WTC11 (cell line): ENCODE measurements around the gene TKT. TPM values are rescaled to one million over a fixed set of nuclear protein-coding genes. Genes with fewer than 3 reads are reported as not detected.

ENCODE experiments used
- ATAC-seq: fragments of 200-7000 bp; cut with Tn5 transposase; 2 replicates; pipeline ENCODE4 v1.10.0; 2021; ENCODE audit warnings: mild to moderate bottlenecking, moderate library complexity
- CTCF ChIA-PET: fragments of 300-600 bp; sonication (Branson Sonifier 250); formaldehyde crosslinking; loops from one replicate; lab custom pipeline; 2021; ENCODE audit warnings: antibody characterized with exemption; lab: Charles Lee
- POLR2A ChIA-PET: fragments of 350-600 bp; sonication (Branson Sonifier 250); formaldehyde crosslinking; loops from one replicate; lab custom pipeline; 2021; ENCODE audit warnings: antibody characterized with exemption; lab: Charles Lee
- DNase-seq: peaks from one replicate; pipeline ENCODE4 v3.0.0; 2021; ENCODE audit warnings: low spot score
- H3K27ac Mint-ChIP-seq: 2 replicates; pipeline ENCODE4 v1.8.0; 2021; ENCODE audit warnings: mixed read lengths
- H3K27me3 Mint-ChIP-seq: 2 replicates; pipeline ENCODE4 v1.8.0; 2021; ENCODE audit warnings: low read depth, mild to moderate bottlenecking, moderate library complexity, mixed read lengths
- H3K36me3 Mint-ChIP-seq: 2 replicates; pipeline ENCODE4 v1.8.0; 2021; ENCODE audit warnings: mixed read lengths
- H3K4me1 Mint-ChIP-seq: 2 replicates; pipeline ENCODE4 v1.8.0; 2022; ENCODE audit warnings: mixed read lengths
- H3K4me3 Mint-ChIP-seq: 2 replicates; pipeline ENCODE4 v1.8.0; 2021; ENCODE audit warnings: mild to moderate bottlenecking, moderate library complexity, mixed read lengths
- H3K9me3 Mint-ChIP-seq: 2 replicates; pipeline ENCODE4 v1.8.0; 2021; ENCODE audit warnings: mixed read lengths
- AR ChIP-seq: fragments of 250-450 bp; sonication (Bioruptor Pico); IDR thresholded peaks from 2 replicates; pipeline ENCODE4 v1.9.0; 2021; ENCODE audit warnings: mild to moderate bottlenecking
- HMGXB4 ChIP-seq: sonication (generic); formaldehyde crosslinking; IDR thresholded peaks from 2 replicates; pipeline ENCODE4 v1.8.1; 2023; ENCODE audit warnings: mild to moderate bottlenecking, moderate library complexity, missing genetic modification reagents
- IRF2 ChIP-seq: sonication (generic); formaldehyde crosslinking; IDR thresholded peaks from 2 replicates; pipeline ENCODE4 v1.8.0; 2022; ENCODE audit warnings: low read depth, missing genetic modification reagents, borderline replicate concordance
- JAZF1 ChIP-seq: fragments of 250-450 bp; sonication (Bioruptor Pico); IDR thresholded peaks from 2 replicates; pipeline ENCODE4 v1.9.0; 2021; ENCODE audit warnings: moderate library complexity, mild to moderate bottlenecking, inconsistent platforms
- NFE2L1 ChIP-seq: sonication (generic); formaldehyde crosslinking; IDR thresholded peaks from 2 replicates; pipeline ENCODE4 v1.8.1; 2023; ENCODE audit warnings: missing genetic modification reagents
- NFYB ChIP-seq: sonication (generic); formaldehyde crosslinking; conservative IDR thresholded peaks from 2 replicates; pipeline ENCODE4 v1.8.0; 2022; ENCODE audit warnings: low read depth, missing genetic modification reagents
- RELA ChIP-seq: sonication (generic); formaldehyde crosslinking; IDR thresholded peaks from 2 replicates; pipeline ENCODE4 v1.8.1; 2022; ENCODE audit warnings: missing genetic modification reagents, mild to moderate bottlenecking, borderline replicate concordance
- RORB ChIP-seq: fragments of 250-450 bp; sonication (Bioruptor Pico); IDR thresholded peaks from 2 replicates; pipeline ENCODE4 v1.9.0; 2021; ENCODE audit warnings: mild to moderate bottlenecking
- SMAD3 ChIP-seq: sonication (generic); formaldehyde crosslinking; IDR thresholded peaks from 2 replicates; pipeline ENCODE4 v1.8.0; 2022; ENCODE audit warnings: missing genetic modification reagents, mild to moderate bottlenecking, borderline replicate concordance
- SOX15 ChIP-seq: fragments of 250-450 bp; sonication (Bioruptor Pico); IDR thresholded peaks from 2 replicates; pipeline ENCODE4 v1.9.0; 2021; ENCODE audit warnings: mild to moderate bottlenecking
- SP1 ChIP-seq: sonication (generic); formaldehyde crosslinking; conservative IDR thresholded peaks from 2 replicates; pipeline ENCODE4 v1.8.1; 2022; ENCODE audit warnings: missing genetic modification reagents
- TCF7 ChIP-seq: sonication (generic); formaldehyde crosslinking; IDR thresholded peaks from 2 replicates; pipeline ENCODE4 v1.8.0; 2022; ENCODE audit warnings: mild to moderate bottlenecking, low read depth, missing genetic modification reagents, moderate library complexity
- ZNF219 ChIP-seq: sonication (generic); formaldehyde crosslinking; IDR thresholded peaks from 2 replicates; pipeline ENCODE4 v1.8.0; 2023; ENCODE audit warnings: missing genetic modification reagents, mild to moderate bottlenecking, borderline replicate concordance
- ZNF416 ChIP-seq: fragments of 250-450 bp; sonication (Bioruptor Pico); IDR thresholded peaks from 2 replicates; pipeline ENCODE4 v1.9.0; 2021; ENCODE audit warnings: mild to moderate bottlenecking, inconsistent platforms
- ZNF423 ChIP-seq: fragments of 250-450 bp; sonication (Bioruptor Pico); IDR thresholded peaks from 2 replicates; pipeline ENCODE4 v2.1.2; 2022; ENCODE audit warnings: mild to moderate bottlenecking, moderate library complexity
- ZNF671 ChIP-seq: fragments of 250-450 bp; sonication (Bioruptor Pico); IDR thresholded peaks from 2 replicates; pipeline ENCODE4 v1.8.0; 2021; ENCODE audit warnings: mild to moderate bottlenecking
- total RNA-seq: library from RNA; stranded (reverse); gene quantifications from 3 replicates; pipeline ENCODE4 v1.2.3, GENCODE V29; 2021
- TF ChIP-seq, protein P1 (sequence below): fragments of 250-450 bp; sonication (Bioruptor Pico); conservative IDR thresholded peaks from 2 replicates; pipeline ENCODE4 v1.9.0; 2021; ENCODE audit warnings: mild to moderate bottlenecking
- TF ChIP-seq, protein P2 (sequence below): sonication (generic); formaldehyde crosslinking; IDR thresholded peaks from 2 replicates; pipeline ENCODE4 v1.8.0; 2022; ENCODE audit warnings: mild to moderate bottlenecking, missing genetic modification reagents
- TF ChIP-seq, protein P3 (sequence below): sonication (generic); formaldehyde crosslinking; IDR thresholded peaks from 2 replicates; pipeline ENCODE4 v1.8.1; 2023; ENCODE audit warnings: mild to moderate bottlenecking, missing genetic modification reagents, borderline replicate concordance

The TKT gene
- total RNA-seq, 1 experiment from 2014 or later = 1,040 TPM

- TF ChIP-seq, protein P1, sequence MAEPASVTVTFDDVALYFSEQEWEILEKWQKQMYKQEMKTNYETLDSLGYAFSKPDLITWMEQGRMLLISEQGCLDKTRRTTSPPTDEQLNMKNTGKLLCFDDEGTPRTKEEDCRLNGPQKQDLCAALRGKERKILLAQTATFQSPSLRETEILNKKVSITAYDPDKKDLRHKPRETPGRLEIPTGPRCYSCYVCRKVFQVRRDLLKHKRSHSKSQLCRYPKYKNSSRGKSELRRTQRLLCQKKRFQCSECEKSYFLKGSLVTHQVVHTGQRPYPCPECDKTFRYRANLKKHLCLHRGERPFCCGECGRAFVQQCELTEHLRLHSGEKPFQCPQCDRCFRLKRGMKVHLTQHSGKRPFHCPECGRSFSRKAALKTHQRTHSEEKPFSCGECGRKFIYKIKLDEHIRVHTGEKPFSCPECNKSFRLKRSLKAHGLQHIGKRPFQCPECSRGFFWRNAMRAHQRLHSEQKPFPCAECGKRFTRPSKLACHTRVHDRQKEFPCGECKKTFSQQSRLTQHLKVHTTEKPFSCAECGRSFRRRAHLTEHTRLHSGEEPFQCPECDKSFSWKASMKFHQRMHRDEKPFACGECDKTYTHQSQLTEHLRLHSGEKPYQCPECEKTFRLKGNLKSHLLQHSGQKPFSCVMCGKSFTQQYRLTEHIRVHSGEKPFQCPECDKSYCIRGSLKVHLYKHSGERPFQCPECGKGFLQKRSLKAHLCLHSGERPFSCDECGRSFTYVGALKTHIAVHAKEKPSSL (CRISPR knock-in tag) = no peak
- TF ChIP-seq IRF2 (no peak), RORB (CRISPR knock-in tag) (no peak), JAZF1 (CRISPR knock-in tag) (no peak), SOX15 (no peak), TCF7 (CRISPR knock-in tag) (no peak), ZNF416 (CRISPR knock-in tag) (no peak), SP1 (CRISPR knock-in tag) (no peak), ZNF423 (CRISPR knock-in tag) (no peak), SMAD3 (CRISPR knock-in tag) (no peak), ZNF671 (CRISPR knock-in tag) (no peak), RELA (CRISPR knock-in tag) (no peak), NFYB (CRISPR knock-in tag) (no peak), ZNF219 (CRISPR knock-in tag) (no peak), HMGXB4 (no peak), NFE2L1 (CRISPR knock-in tag) (no peak), AR (no peak)
- TF ChIP-seq, protein P2, sequence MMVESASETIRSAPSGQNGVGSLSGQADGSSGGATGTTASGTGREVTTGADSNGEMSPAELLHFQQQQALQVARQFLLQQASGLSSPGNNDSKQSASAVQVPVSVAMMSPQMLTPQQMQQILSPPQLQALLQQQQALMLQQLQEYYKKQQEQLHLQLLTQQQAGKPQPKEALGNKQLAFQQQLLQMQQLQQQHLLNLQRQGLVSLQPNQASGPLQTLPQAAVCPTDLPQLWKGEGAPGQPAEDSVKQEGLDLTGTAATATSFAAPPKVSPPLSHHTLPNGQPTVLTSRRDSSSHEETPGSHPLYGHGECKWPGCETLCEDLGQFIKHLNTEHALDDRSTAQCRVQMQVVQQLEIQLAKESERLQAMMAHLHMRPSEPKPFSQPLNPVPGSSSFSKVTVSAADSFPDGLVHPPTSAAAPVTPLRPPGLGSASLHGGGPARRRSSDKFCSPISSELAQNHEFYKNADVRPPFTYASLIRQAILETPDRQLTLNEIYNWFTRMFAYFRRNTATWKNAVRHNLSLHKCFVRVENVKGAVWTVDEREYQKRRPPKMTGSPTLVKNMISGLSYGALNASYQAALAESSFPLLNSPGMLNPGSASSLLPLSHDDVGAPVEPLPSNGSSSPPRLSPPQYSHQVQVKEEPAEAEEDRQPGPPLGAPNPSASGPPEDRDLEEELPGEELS (CRISPR knock-in tag) = no peak
- TF ChIP-seq, protein P3, sequence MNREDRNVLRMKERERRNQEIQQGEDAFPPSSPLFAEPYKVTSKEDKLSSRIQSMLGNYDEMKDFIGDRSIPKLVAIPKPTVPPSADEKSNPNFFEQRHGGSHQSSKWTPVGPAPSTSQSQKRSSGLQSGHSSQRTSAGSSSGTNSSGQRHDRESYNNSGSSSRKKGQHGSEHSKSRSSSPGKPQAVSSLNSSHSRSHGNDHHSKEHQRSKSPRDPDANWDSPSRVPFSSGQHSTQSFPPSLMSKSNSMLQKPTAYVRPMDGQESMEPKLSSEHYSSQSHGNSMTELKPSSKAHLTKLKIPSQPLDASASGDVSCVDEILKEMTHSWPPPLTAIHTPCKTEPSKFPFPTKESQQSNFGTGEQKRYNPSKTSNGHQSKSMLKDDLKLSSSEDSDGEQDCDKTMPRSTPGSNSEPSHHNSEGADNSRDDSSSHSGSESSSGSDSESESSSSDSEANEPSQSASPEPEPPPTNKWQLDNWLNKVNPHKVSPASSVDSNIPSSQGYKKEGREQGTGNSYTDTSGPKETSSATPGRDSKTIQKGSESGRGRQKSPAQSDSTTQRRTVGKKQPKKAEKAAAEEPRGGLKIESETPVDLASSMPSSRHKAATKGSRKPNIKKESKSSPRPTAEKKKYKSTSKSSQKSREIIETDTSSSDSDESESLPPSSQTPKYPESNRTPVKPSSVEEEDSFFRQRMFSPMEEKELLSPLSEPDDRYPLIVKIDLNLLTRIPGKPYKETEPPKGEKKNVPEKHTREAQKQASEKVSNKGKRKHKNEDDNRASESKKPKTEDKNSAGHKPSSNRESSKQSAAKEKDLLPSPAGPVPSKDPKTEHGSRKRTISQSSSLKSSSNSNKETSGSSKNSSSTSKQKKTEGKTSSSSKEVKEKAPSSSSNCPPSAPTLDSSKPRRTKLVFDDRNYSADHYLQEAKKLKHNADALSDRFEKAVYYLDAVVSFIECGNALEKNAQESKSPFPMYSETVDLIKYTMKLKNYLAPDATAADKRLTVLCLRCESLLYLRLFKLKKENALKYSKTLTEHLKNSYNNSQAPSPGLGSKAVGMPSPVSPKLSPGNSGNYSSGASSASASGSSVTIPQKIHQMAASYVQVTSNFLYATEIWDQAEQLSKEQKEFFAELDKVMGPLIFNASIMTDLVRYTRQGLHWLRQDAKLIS = no peak
- Mint-ChIP-seq H3K4me1 (peaks cover 5% of the 10 kb centered on the region), H3K27me3 (no peaks in the 10 kb centered on the region), H3K9me3 (no peaks in the 10 kb centered on the region), H3K4me3 (no peak overlapping the region), H3K27ac (peak overlapping the region; percentile 52; the same call in 1 of the 2 replicates), H3K36me3 (peaks cover 50% of the 10 kb centered on the region)
- CTCF ChIA-PET = interaction anchor here (0.7 to 1.1 kb wide), 3 partner anchors 9 to 35 kb away, joined by 3 read pairs; no protein-coding TSS in a partner anchor
- no peak for DNase-seq
- ATAC-seq = no peak
- POLR2A ChIA-PET = interaction anchor here (1.4 kb wide), 1 partner anchor 127 kb away, joined by 3 read pairs; no protein-coding TSS in a partner anchor
Observed at GRCh38 chr3:53223541-53223966, 32.3 kb downstream of the TKT start.
